GM23338 (cell line): ENCODE results near the gene CTNND2. TPM values are rescaled to one million over a fixed set of nuclear protein-coding genes. Genes with fewer than 3 reads are reported as not detected.

ENCODE experiments used
- ATAC-seq: fragments of 200-7000 bp; cut with Tn5 transposase; 3 replicates; pipeline ENCODE4 v1.9.1; 2020
- DNase-seq: peaks from one replicate; pipeline ENCODE4 v3.0.0-alpha.2; 2015; ENCODE audit warnings: low spot score
- H2AFZ ChIP-seq: fragments of 200-600 bp; sonication (generic); 2 replicates; pipeline ENCODE4 v1.8.0; 2016; ENCODE audit warnings: antibody characterized with exemption, mild to moderate bottlenecking, moderate library complexity
- H3F3A ChIP-seq: fragments of 200-600 bp; sonication (generic); replicated peaks from 2 replicates; pipeline ENCODE4 v1.8.0; 2017; ENCODE audit warnings: antibody characterized with exemption, mixed run types, low read depth
- H3K27ac ChIP-seq: fragments of 200-600 bp; sonication (generic); 2 replicates; pipeline ENCODE4 v1.6.1; 2016; ENCODE audit warnings: low read depth
- H3K27me3 ChIP-seq: fragments of 200-600 bp; sonication (generic); 2 replicates; pipeline ENCODE4 v1.8.0; 2016; ENCODE audit warnings: mild to moderate bottlenecking, mixed run types, moderate library complexity; ENCODE audit not compliant: insufficient read depth
- H3K36me3 ChIP-seq: fragments of 200-600 bp; sonication (generic); 2 replicates; pipeline ENCODE4 v1.8.0; 2016; ENCODE audit warnings: mild to moderate bottlenecking; ENCODE audit not compliant: insufficient read depth
- H3K4me1 ChIP-seq: fragments of 200-600 bp; sonication (generic); 2 replicates; pipeline ENCODE4 v1.8.0; 2016; ENCODE audit warnings: mild to moderate bottlenecking, moderate library complexity; ENCODE audit not compliant: insufficient read depth
- H3K4me2 ChIP-seq: fragments of 200-600 bp; sonication (generic); 2 replicates; pipeline ENCODE4 v1.7.1; 2017; ENCODE audit warnings: mixed run types
- H3K4me3 ChIP-seq: fragments of 200-600 bp; sonication (generic); 2 replicates; pipeline ENCODE4 v1.6.1; 2016; ENCODE audit warnings: mixed run types
- H3K79me2 ChIP-seq: fragments of 200-600 bp; sonication (generic); replicated peaks from 2 replicates; pipeline ENCODE4 v1.8.0; 2017; ENCODE audit warnings: mild to moderate bottlenecking; ENCODE audit not compliant: insufficient read depth
- H3K9me2 ChIP-seq: fragments of 200-600 bp; sonication (generic); 2 replicates; pipeline ENCODE4 v1.8.0; 2017; ENCODE audit not compliant: insufficient read depth
- H4K20me1 ChIP-seq: fragments of 200-600 bp; sonication (generic); replicated peaks from 2 replicates; pipeline ENCODE4 v1.8.0; 2017; ENCODE audit warnings: mild to moderate bottlenecking; ENCODE audit not compliant: insufficient read depth
- H3K27ac Mint-ChIP-seq: 2 replicates; pipeline ENCODE4 v1.8.0; 2020; ENCODE audit warnings: inconsistent platforms, mild to moderate bottlenecking, moderate library complexity, mixed read lengths
- H3K27me3 Mint-ChIP-seq: 3 replicates; pipeline ENCODE4 v1.8.0; 2022; ENCODE audit warnings: low read depth, mild to moderate bottlenecking, moderate library complexity, mixed read lengths, inconsistent platforms; ENCODE audit not compliant: insufficient read depth, poor library complexity
- H3K36me3 Mint-ChIP-seq: 3 replicates; pipeline ENCODE4 v1.8.0; 2021; ENCODE audit warnings: low read depth, mild to moderate bottlenecking, inconsistent platforms, moderate library complexity, mixed read lengths
- H3K4me1 Mint-ChIP-seq: 3 replicates; pipeline ENCODE4 v1.8.0; 2020; ENCODE audit warnings: mild to moderate bottlenecking, inconsistent platforms, mixed read lengths
- H3K4me3 Mint-ChIP-seq: 3 replicates; pipeline ENCODE4 v1.8.0; 2021; ENCODE audit warnings: moderate library complexity, mild to moderate bottlenecking, inconsistent platforms, mixed read lengths
- H3K9me3 Mint-ChIP-seq: 3 replicates; pipeline ENCODE4 v1.8.0; 2020; ENCODE audit warnings: moderate library complexity, mild to moderate bottlenecking, inconsistent platforms, mixed read lengths
- CREB1 ChIP-seq: fragments of 250-450 bp; sonication (Bioruptor Pico); IDR thresholded peaks from 2 replicates; pipeline ENCODE4 v1.5.0; 2020; ENCODE audit warnings: low read depth, mild to moderate bottlenecking, moderate library complexity
- EZH2phosphoT487 ChIP-seq: fragments of 200-600 bp; sonication (generic); IDR thresholded peaks from one replicate; pipeline ENCODE4 v1.8.1; 2018; ENCODE audit warnings: antibody characterized with exemption; ENCODE audit not compliant: unreplicated experiment
- JUNB ChIP-seq: IDR thresholded peaks from one replicate; pipeline ENCODE4 v1.6.1; 2016; ENCODE audit warnings: antibody characterized with exemption; ENCODE audit not compliant: unreplicated experiment
- NANOG ChIP-seq: IDR thresholded peaks from 2 replicates; pipeline ENCODE4 v1.6.1; 2016; ENCODE audit warnings: antibody characterized with exemption, borderline replicate concordance
- POLR2AphosphoS5 ChIP-seq: IDR thresholded peaks from 2 replicates; pipeline ENCODE4 v1.6.1; 2016; ENCODE audit warnings: antibody characterized with exemption, low read depth
- REST ChIP-seq: IDR thresholded peaks from one replicate; pipeline ENCODE4 v1.6.1; 2018; ENCODE audit warnings: antibody characterized with exemption; ENCODE audit not compliant: unreplicated experiment
- STAT1 ChIP-seq: IDR thresholded peaks from one replicate; pipeline ENCODE4 v1.6.1; 2016; ENCODE audit warnings: antibody characterized with exemption; ENCODE audit not compliant: unreplicated experiment
- ZNF114 ChIP-seq: fragments of 250-450 bp; sonication (Bioruptor Pico); IDR thresholded peaks from 2 replicates; pipeline ENCODE4 v1.5.0; 2020; ENCODE audit warnings: mild to moderate bottlenecking, moderate library complexity
- ZNF331 ChIP-seq: fragments of 250-450 bp; sonication (Bioruptor Pico); IDR thresholded peaks from 2 replicates; pipeline ENCODE4 v1.5.0; 2020; ENCODE audit warnings: low read depth, mild to moderate bottlenecking, moderate library complexity
- polyA plus RNA-seq: library from polyadenylated mRNA; unstranded; fragments of >200 nt; fragmentation: Nextera tagmentation; extraction: Ambion mirVana; gene quantifications from 2 replicates; pipeline ENCODE4 v1.2.1, GENCODE V29; 2016
- total RNA-seq: library from RNA; depleted of rRNA; stranded (reverse); fragments of >200 nt; shearing (Covaris generic); gene quantifications from 2 replicates; pipeline ENCODE4 v1.2.3, GENCODE V29; 2014
- TF ChIP-seq, protein P1 (sequence below): fragments of 250-450 bp; sonication (Bioruptor Pico); IDR thresholded peaks from 2 replicates; pipeline ENCODE4 v1.5.0; 2020; ENCODE audit warnings: mild to moderate bottlenecking, moderate library complexity
- TF ChIP-seq, protein P2 (sequence below), 2 experiments: fragments of 200-600 bp in 1 of 2; sonication (generic) in 1 of 2; conservative IDR thresholded peaks; 2 replicates each; pipeline versions ENCODE4 v1.5.1 to v1.6.1; 2016 to 2017; ENCODE audit warnings: antibody characterized with exemption in 2 of 2, low read depth in 2 of 2, mild to moderate bottlenecking in 2 of 2, moderate library complexity in 1 of 2

Gene CTNND2
- total and polyA plus RNA-seq, 2 experiments from 2014 or later, result 5.1 to 7.0 TPM

GRCh38 chr5:11056560-11056959, 847.7 kb downstream of the CTNND2 start (continued):
- TF ChIP-seq STAT1 (no peak), ZNF114 (no peak), NANOG (no peak)
- TF ChIP-seq, protein P1, sequence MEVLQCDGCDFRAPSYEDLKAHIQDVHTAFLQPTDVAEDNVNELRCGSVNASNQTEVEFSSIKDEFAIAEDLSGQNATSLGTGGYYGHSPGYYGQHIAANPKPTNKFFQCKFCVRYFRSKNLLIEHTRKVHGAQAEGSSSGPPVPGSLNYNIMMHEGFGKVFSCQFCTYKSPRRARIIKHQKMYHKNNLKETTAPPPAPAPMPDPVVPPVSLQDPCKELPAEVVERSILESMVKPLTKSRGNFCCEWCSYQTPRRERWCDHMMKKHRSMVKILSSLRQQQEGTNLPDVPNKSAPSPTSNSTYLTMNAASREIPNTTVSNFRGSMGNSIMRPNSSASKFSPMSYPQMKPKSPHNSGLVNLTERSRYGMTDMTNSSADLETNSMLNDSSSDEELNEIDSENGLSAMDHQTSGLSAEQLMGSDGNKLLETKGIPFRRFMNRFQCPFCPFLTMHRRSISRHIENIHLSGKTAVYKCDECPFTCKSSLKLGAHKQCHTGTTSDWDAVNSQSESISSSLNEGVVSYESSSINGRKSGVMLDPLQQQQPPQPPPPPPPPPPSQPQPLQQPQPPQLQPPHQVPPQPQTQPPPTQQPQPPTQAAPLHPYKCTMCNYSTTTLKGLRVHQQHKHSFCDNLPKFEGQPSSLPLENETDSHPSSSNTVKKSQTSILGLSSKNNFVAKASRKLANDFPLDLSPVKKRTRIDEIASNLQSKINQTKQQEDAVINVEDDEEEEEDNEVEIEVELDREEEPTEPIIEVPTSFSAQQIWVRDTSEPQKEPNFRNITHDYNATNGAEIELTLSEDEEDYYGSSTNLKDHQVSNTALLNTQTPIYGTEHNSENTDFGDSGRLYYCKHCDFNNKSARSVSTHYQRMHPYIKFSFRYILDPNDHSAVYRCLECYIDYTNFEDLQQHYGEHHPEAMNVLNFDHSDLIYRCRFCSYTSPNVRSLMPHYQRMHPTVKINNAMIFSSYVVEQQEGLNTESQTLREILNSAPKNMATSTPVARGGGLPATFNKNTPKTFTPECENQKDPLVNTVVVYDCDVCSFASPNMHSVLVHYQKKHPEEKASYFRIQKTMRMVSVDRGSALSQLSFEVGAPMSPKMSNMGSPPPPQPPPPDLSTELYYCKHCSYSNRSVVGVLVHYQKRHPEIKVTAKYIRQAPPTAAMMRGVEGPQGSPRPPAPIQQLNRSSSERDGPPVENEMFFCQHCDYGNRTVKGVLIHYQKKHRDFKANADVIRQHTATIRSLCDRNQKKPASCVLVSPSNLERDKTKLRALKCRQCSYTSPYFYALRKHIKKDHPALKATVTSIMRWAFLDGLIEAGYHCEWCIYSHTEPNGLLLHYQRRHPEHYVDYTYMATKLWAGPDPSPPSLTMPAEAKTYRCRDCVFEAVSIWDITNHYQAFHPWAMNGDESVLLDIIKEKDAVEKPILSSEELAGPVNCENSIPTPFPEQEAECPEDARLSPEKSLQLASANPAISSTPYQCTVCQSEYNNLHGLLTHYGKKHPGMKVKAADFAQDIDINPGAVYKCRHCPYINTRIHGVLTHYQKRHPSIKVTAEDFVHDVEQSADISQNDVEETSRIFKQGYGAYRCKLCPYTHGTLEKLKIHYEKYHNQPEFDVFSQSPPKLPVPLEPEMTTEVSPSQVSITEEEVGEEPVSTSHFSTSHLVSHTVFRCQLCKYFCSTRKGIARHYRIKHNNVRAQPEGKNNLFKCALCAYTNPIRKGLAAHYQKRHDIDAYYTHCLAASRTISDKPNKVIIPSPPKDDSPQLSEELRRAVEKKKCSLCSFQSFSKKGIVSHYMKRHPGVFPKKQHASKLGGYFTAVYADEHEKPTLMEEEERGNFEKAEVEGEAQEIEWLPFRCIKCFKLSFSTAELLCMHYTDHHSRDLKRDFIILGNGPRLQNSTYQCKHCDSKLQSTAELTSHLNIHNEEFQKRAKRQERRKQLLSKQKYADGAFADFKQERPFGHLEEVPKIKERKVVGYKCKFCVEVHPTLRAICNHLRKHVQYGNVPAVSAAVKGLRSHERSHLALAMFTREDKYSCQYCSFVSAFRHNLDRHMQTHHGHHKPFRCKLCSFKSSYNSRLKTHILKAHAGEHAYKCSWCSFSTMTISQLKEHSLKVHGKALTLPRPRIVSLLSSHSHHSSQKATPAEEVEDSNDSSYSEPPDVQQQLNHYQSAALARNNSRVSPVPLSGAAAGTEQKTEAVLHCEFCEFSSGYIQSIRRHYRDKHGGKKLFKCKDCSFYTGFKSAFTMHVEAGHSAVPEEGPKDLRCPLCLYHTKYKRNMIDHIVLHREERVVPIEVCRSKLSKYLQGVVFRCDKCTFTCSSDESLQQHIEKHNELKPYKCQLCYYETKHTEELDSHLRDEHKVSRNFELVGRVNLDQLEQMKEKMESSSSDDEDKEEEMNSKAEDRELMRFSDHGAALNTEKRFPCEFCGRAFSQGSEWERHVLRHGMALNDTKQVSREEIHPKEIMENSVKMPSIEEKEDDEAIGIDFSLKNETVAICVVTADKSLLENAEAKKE, result no peak

DNA sequence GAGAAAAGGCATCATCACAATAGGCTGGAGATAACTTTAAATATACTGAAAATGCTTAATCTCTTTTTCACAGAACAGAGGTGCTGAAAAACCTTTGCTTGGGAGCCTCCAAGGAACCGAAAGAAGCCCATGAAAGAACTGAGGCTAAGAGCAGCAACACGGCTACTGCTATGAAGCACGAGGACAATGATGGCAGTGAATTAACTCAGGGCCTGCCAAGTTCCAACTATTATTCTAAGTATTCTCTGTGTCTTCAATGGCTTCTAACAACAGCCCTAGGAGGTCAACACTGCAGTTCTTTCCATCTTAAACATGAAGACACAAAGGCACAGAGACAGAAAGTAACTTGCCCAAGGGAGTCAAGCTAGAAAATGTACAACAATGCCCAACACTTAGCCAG, 850.2 kb downstream of the CTNND2 start:
- ATAC-seq, result no peak
- TF ChIP-seq EZH2phosphoT487 (no peak), POLR2AphosphoS5 (no peak), CREB1 (no peak), ZNF331 (CRISPR knock-in tag) (no peak), JUNB (no peak), REST (no peak)
- TF ChIP-seq, protein P2, sequence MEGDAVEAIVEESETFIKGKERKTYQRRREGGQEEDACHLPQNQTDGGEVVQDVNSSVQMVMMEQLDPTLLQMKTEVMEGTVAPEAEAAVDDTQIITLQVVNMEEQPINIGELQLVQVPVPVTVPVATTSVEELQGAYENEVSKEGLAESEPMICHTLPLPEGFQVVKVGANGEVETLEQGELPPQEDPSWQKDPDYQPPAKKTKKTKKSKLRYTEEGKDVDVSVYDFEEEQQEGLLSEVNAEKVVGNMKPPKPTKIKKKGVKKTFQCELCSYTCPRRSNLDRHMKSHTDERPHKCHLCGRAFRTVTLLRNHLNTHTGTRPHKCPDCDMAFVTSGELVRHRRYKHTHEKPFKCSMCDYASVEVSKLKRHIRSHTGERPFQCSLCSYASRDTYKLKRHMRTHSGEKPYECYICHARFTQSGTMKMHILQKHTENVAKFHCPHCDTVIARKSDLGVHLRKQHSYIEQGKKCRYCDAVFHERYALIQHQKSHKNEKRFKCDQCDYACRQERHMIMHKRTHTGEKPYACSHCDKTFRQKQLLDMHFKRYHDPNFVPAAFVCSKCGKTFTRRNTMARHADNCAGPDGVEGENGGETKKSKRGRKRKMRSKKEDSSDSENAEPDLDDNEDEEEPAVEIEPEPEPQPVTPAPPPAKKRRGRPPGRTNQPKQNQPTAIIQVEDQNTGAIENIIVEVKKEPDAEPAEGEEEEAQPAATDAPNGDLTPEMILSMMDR (conservative IDR thresholded peaks at IDR 0.05; ENCODE audit: low read depth in 2 of 2), result no peak

More for the DNA sequence above, 850.2 kb downstream of the CTNND2 start:
- Mint-ChIP-seq H3K36me3 (peaks cover 11% of the 10 kb centered on the region), H3K9me3 (peaks cover 12% of the 10 kb centered on the region), H3K4me1 (no peaks in the 10 kb centered on the region), H3K27ac (no peak overlapping the region), H3K27me3 (peaks cover 3% of the 10 kb centered on the region), H3K4me3 (no peak overlapping the region)
- Histone ChIP-seq H3K9me2 (no peaks in the 10 kb centered on the region), H2AFZ (no peak overlapping the region), H3K4me1 (no peaks in the 10 kb centered on the region), H3K4me3 (no peak overlapping the region), H3F3A (no peaks in the 10 kb centered on the region), H3K79me2 (no peaks in the 10 kb centered on the region), H3K4me2 (no peak overlapping the region), H4K20me1 (no peaks in the 10 kb centered on the region), H3K27ac (no peak overlapping the region), H3K36me3 (no peaks in the 10 kb centered on the region), H3K27me3 (no peaks in the 10 kb centered on the region)
- DNase-seq, result no peak
